ENCODE measurements around the gene SYTL5. TPM values are rescaled to one million over a fixed set of nuclear protein-coding genes. Genes with fewer than 3 reads are reported as not detected.

SYTL5 gene
- total and polyA plus RNA-seq, 2 of the 4 experiments (the other 2 are of a cell fraction) = 0.19 to 0.54 TPM

GRCh38 chrX:38085813-38086212 is 79.5 kb downstream of the SYTL5 start:
- H3K79me1 ChIP-seq (ENCODE audit: low read depth in 1 of 2, low read length in 2 of 2) = no peaks in the 10 kb centered on the region
- BruUV-seq (replicated peaks) = no TSS peak
- ChIA-PET CTCF (no interaction called here), POLR2A (ENCODE audit: unreplicated experiment) (no interaction called here)
- H4K91ac ChIP-seq (ENCODE audit: insufficient read depth, low read depth, low read length) = no peak overlapping the region
- no peak overlapping the region for H4K5ac ChIP-seq (ENCODE audit: low read depth, low read length)
- no peak overlapping the region for H3K56ac ChIP-seq (ENCODE audit: extremely low read depth, insufficient read depth, low read length)
- no peak overlapping the region for H3K4me2 ChIP-seq (ENCODE audit: low read depth, low read length)
- H3K27me3 ChIP-seq (ENCODE audit: control insufficient read depth, insufficient read depth, low read length) = peaks cover 2% of the 10 kb centered on the region
- intact Hi-C loops (cut with micrococcal nuclease) (no loop called here), dilution Hi-C loops (cut with HindIII; ENCODE audit: low sequenced_read_pairs, unreplicated experiment) (no loop called here), in situ Hi-C loops (cut with MboI; ENCODE audit: low sequenced_read_pairs) (no loop called here)
- no peak overlapping the region for H2AK5ac ChIP-seq (ENCODE audit: low read depth, low read length)
- H2BK120ac ChIP-seq (ENCODE audit: low read depth, low read length) = no peak overlapping the region
- no peak overlapping the region for H4K8ac ChIP-seq (ENCODE audit: low read depth in 2 of 2, low read length in 2 of 2)
- H3K9me1 ChIP-seq (ENCODE audit: insufficient read depth, low read length) = no peaks in the 10 kb centered on the region
- H3K4me1 ChIP-seq (ENCODE audit: control insufficient read depth, insufficient read depth, low read length) = peaks cover 2% of the 10 kb centered on the region; the same call in 1 of the 2 replicates
- no peak overlapping the region for H2BK15ac ChIP-seq (ENCODE audit: low read depth, low read length)
- ATAC-seq (ENCODE audit: low read depth) (no peak), DNase-seq (no peak)
- H3K18ac ChIP-seq (ENCODE audit: low read depth, low read length) = no peak overlapping the region
- TF ChIP-seq FOS (IDR thresholded peaks at IDR 0.05; ENCODE audit: low read depth, low read length) (no peak), RCOR1 (IDR thresholded peaks at IDR 0.05; ENCODE audit: insufficient replicate concordance, low read length) (no peak), CEBPB (IDR thresholded peaks at IDR 0.05; ENCODE audit: low read depth, low read length) (no peak), RFX5 (IDR thresholded peaks at IDR 0.05; ENCODE audit: low read depth, low read length) (no peak), CHD1 (IDR thresholded peaks at IDR 0.05; ENCODE audit: low read depth, low read length) (no peak)
- no peaks in the 10 kb centered on the region for H3K9me3 ChIP-seq (ENCODE audit: control insufficient read depth, insufficient read depth, low read length)
- H3K14ac ChIP-seq (replicated peaks; ENCODE audit: low read depth, low read length) = no peak overlapping the region
- no peak overlapping the region for H2BK20ac ChIP-seq (ENCODE audit: low read depth, low read length)
- no peak overlapping the region for H2BK5ac ChIP-seq (ENCODE audit: low read depth, low read length, poor library complexity, severe bottlenecking)
- no peak overlapping the region for H3K27ac ChIP-seq (ENCODE audit: insufficient read depth, low read length)
- no peak overlapping the region for H3K9ac ChIP-seq (ENCODE audit: low read depth, low read length)
- H3K23ac ChIP-seq (ENCODE audit: low read depth, low read length) = no peak overlapping the region
- H3K4me3 ChIP-seq (ENCODE audit: insufficient read depth, low read depth, low read length) = no peak overlapping the region
- no peak overlapping the region for H2AK9ac ChIP-seq (replicated peaks; ENCODE audit: low read depth, low read length, poor library complexity)
- no CpG with 5 or more reads among the region's 4 CpGs for WGBS, 2 experiments (ENCODE audit: extremely low coverage in 2 of 2, insufficient read length in 1 of 2)
- no peaks in the 10 kb centered on the region for H4K20me1 ChIP-seq (ENCODE audit: insufficient read depth, low read length)
- H3K36me3 ChIP-seq (ENCODE audit: control insufficient read depth, insufficient read depth, low read length) = no peaks in the 10 kb centered on the region
- no peak overlapping the region for H3K4ac ChIP-seq (ENCODE audit: low read depth, low read length)
- H2AFZ ChIP-seq (replicated peaks; ENCODE audit: low read length, poor library complexity) = no peak overlapping the region

All from IMR-90 (cell line).